Spinal cord (tissue), 10 donors: ENCODE measurements around the gene CWC27. TPM values are rescaled to one million over a fixed set of nuclear protein-coding genes. Genes with fewer than 3 reads are reported as not detected.
A peak's percentile ranks its signal among the peaks of the same experiment; 100 is the strongest.

Source experiments
- DNase-seq, 6 donors: peaks; one replicate each; pipeline versions ENCODE4 v3.0.0 to v3.0.0-alpha.2; 2013 to 2015; ENCODE audit warnings: low spot score in 6 of 6, low read depth in 4 of 6
- H3K27ac ChIP-seq: one replicate; pipeline ENCODE4 v1.5.1; 2013; ENCODE audit warnings: low read depth, low read length, control low read depth
- H3K27me3 ChIP-seq: one replicate; pipeline ENCODE4 v1.6.1; 2013; ENCODE audit warnings: low read length; ENCODE audit not compliant: control insufficient read depth, insufficient read depth
- H3K36me3 ChIP-seq: one replicate; pipeline ENCODE4 v1.6.1; 2013; ENCODE audit warnings: low read length; ENCODE audit not compliant: control insufficient read depth, insufficient read depth
- H3K4me1 ChIP-seq: one replicate; pipeline ENCODE4 v1.6.1; 2013; ENCODE audit warnings: low read length; ENCODE audit not compliant: control insufficient read depth, insufficient read depth
- H3K4me3 ChIP-seq: one replicate; pipeline ENCODE4 v1.5.1; 2013; ENCODE audit warnings: low read depth, low read length, control low read depth
- H3K9me3 ChIP-seq: one replicate; pipeline ENCODE4 v1.6.1; 2013; ENCODE audit warnings: low read length; ENCODE audit not compliant: control insufficient read depth, insufficient read depth
- WGBS: methylation state at CpG from one replicate; pipeline ENCODE4 v1.1.5; 2013; ENCODE audit warnings: missing lambda C conversion rate; ENCODE audit not compliant: insufficient coverage; 5-methylcytosine and 5-hydroxymethylcytosine counted together
- polyA plus RNA-seq, 2 donors: library from polyadenylated mRNA; unstranded; fragments of 120-200 nt; gene quantifications; one replicate each; pipeline ENCODE4 v1.2.1, GENCODE V29; 2013; ENCODE audit not compliant: insufficient read length in 2 of 2
- total RNA-seq, 2 donors: library from RNA; depleted of rRNA in 1 of 2; stranded (reverse); fragments of 120-200 nt in 1 of 2; fragments of >200 nt in 1 of 2; gene quantifications; one replicate each; pipeline versions ENCODE4 v1.2.3 to v1.2.4, GENCODE V29; 2013 to 2014
- donor health status: healthy.

The CWC27 gene
- total and polyA plus RNA-seq, 4 donors = 18.5 to 30.3 (median 22.0) TPM

DNA sequence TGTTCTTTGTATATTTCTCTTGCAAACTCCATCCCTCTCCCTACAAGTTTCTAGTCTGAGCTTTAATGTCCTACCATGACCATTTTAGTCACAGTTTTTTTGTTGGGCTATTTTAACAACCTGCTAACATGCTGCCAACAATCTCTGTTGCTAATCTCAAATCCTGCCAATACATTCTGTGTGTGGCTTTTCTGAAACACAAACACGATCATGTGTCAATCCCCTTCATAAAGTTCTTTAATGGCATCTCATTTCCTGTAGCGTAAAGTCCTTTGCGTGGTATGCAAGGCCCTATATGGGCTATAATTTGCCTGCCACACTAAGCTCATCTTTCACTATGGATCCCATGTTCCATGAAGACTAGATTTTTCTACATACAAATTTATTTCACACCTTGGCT is 180.6 kb downstream of the CWC27 start:
- H3K4me1 ChIP-seq = no peaks in the 10 kb centered on the region
- no peaks in the 10 kb centered on the region for H3K36me3 ChIP-seq
- 86% methylated on average over 3 of the region's 3 CpGs for WGBS
- DNase-seq = no peak
- no peaks in the 10 kb centered on the region for H3K27me3 ChIP-seq
- H3K4me3 ChIP-seq = no peak overlapping the region
- no peak overlapping the region for H3K27ac ChIP-seq
- H3K9me3 ChIP-seq = no peaks in the 10 kb centered on the region

DNA sequence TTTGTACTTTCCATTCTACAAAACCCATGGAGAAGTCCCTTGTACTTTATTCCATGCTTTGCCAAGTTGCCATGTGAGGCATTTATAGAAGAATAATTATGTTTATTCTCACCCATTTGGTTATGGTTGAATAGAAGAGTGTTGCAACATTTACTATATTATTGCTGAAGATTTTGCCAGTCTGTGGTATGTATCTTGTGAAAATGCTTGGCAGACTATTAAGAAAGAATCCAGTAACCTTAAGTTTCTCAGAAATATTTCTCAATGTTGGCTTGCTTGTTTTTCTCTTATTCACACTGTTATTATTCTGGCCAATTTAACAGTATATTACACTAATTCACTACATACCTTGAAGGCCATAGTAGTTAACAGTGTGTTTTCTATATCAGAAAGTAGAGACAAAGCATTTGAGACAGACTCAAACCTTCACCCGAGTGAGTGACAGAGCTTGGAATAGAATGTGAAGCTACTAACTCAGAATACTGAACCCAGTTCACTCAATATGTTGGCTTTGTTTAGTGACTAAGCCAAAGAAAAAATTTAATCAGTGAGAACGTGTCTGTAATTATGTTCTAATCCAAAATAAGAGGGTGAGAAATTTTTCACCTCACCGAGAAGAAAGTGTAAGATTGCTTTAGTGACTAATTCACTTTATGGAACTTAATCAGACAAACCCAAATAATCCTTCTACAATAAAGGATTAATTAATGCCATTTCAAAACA is 184.4 kb downstream of the CWC27 start:
- H3K36me3 ChIP-seq = no peaks in the 10 kb centered on the region
- H3K9me3 ChIP-seq = no peaks in the 10 kb centered on the region
- DNase-seq = no peak
- no peaks in the 10 kb centered on the region for H3K4me1 ChIP-seq
- H3K27ac ChIP-seq = no peak overlapping the region
- no CpG with 5 or more reads among the region's 3 CpGs for WGBS
- no peaks in the 10 kb centered on the region for H3K27me3 ChIP-seq
- no peak overlapping the region for H3K4me3 ChIP-seq

DNA sequence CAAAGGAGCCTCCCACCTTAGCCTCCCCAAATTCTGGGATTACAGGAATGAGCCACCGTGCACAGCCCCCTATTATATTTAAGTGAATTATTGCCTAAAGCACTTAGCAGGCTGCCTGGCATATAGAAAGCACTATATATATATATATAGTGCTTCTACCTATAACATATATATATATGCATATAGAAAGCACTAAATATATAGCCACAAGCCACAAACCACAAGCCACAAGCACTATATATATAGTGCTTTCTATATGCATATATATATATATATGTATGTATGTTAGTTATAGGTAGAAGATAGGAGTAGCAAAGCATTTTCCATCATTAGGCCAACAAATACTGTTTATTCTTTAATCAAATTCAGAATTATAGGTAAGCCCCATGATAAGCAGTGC is 185.8 kb downstream of the CWC27 start:
- WGBS = no CpG with 5 or more reads among the region's 1 CpG
- no peak for DNase-seq
- H3K27me3 ChIP-seq = no peaks in the 10 kb centered on the region
- H3K9me3 ChIP-seq = no peaks in the 10 kb centered on the region
- no peaks in the 10 kb centered on the region for H3K4me1 ChIP-seq
- no peaks in the 10 kb centered on the region for H3K36me3 ChIP-seq
- H3K27ac ChIP-seq = no peak overlapping the region
- no peak overlapping the region for H3K4me3 ChIP-seq

DNA sequence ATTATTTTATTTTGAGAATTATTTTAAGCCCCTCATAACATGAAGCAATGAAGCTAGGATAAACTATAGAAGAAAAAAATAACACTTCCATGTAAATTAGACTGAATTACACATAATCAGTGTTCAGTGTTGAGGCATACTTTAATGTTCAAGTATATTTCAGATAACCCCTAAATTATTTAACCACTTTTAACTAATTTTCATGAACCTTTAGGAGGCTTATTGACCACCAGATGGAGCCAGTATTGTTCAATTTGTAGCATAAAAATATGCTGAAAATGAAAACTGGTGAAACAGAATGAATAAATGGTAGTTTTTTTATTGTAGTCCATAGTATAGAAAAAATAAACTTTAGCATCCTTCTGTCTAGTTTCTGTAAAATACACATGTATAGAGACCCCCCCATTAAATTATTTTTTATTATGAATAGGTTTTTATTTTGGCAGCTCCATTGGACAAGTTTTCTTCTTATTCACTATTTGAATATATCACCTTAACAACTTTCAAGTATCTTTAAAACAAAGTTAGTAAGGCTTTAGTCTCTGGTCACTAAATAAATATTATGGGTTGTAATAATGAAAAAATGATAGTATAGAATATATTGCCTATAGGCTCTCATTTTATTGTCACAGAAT is 190.1 kb downstream of the CWC27 start:
- Histone ChIP-seq H3K27me3 (no peaks in the 10 kb centered on the region), H3K9me3 (peaks cover 11% of the 10 kb centered on the region), H3K36me3 (no peaks in the 10 kb centered on the region), H3K27ac (no peak overlapping the region), H3K4me1 (no peaks in the 10 kb centered on the region), H3K4me3 (no peak overlapping the region)
- DNase-seq = peak in 3 of 6 donors; percentile 15 to 77 (median 52)

DNA sequence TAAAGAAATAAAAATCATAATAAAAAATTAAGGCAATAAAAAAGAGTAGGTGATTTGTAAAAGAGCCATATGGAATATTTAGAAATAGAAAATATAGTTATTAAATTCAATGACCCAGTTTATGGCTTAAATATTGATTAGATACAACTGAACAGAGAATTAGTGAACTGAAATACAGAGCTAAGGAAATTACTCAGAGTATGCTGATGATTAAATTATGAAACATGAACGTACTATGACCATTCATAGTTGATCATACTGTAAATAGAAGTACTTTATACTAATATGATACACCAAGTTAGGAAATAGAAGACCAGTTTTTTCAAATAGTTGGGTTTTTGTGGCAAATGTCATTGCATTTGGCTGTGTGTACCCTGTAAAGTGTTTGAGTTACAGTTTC is 194.5 kb downstream of the CWC27 start:
- Histone ChIP-seq H3K27me3 (no peaks in the 10 kb centered on the region), H3K27ac (no peak overlapping the region), H3K36me3 (no peaks in the 10 kb centered on the region), H3K4me1 (no peaks in the 10 kb centered on the region), H3K4me3 (no peak overlapping the region), H3K9me3 (peaks cover 12% of the 10 kb centered on the region)
- no peak for DNase-seq
- WGBS = no CpG with 5 or more reads among the region's 1 CpG

DNA sequence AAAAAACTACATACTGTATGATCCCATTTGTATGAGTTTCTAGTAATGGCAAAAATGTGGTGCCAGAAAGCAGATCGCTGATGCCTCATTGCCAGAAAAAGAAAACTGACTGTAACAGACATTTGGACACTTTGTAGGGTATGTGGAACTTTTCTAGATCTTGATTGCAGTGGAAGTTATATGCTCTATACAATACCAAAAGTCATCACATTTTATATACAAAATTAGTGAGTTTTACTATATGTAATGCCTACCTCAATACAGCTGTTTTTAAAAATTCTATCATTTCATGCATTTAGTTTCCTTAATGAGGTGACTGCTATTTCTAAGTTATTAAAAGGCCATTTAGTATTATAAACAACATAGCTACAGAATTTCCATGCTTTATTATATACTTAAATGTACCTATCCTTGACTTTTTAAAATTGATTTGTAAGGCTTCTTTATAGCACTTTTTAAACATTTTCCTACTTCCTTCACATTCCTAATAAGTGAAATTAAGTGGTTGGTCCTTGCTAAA is 199.9 kb downstream of the CWC27 start:
- no peak for DNase-seq
- Histone ChIP-seq H3K36me3 (no peaks in the 10 kb centered on the region), H3K9me3 (peaks cover 4% of the 10 kb centered on the region), H3K4me3 (no peak overlapping the region), H3K27ac (no peak overlapping the region), H3K4me1 (no peaks in the 10 kb centered on the region), H3K27me3 (no peaks in the 10 kb centered on the region)
- no CpG with 5 or more reads among the region's 1 CpG for WGBS

DNA sequence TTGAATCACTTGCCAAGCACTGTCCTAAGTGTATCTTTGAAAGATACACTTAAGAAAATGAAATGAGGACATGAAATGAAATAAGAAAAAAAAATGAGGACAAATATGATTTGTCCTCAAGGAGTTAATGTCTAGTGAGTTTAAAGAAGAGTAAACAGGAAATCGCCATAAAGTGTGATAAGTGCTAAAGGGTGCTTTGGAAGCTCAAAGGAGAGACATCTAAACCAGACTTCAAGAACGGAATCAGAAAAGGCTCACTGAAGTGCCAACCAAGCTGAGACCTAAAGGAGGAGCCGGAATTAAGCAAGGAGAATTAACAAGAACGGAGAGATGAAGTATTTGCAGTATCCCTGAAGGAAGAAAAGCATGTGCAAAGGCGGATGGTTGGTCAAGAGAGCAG is 200.8 kb downstream of the CWC27 start:
- no peak for DNase-seq
- H3K27ac ChIP-seq = no peak overlapping the region
- H3K36me3 ChIP-seq = peaks cover 2% of the 10 kb centered on the region
- H3K27me3 ChIP-seq = no peaks in the 10 kb centered on the region
- no peaks in the 10 kb centered on the region for H3K4me1 ChIP-seq
- WGBS = 89% methylated on average over 5 of the region's 5 CpGs
- H3K4me3 ChIP-seq = no peak overlapping the region
- H3K9me3 ChIP-seq = no peaks in the 10 kb centered on the region

DNA sequence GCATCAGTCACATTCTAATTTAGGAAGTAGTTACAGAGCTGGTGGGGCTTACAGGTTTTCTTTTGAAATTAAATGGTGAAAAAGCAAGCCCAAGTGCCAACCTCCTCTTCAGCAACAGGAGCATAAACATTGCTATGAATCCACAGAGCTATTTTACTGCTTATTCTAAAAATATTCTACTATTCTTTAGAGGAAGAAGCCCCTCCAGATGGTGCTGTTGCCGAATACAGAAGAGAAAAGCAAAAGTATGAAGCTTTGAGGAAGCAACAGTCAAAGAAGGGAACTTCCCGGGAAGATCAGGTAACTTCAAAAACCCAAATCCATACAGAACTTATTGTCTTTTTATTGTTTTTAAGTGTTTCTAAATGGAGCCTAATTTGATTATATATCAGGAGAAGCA is 202.8 kb downstream of the CWC27 start:
- H3K27ac ChIP-seq = no peak overlapping the region
- peak in 1 of 6 donors; percentile 41 for DNase-seq
- H3K36me3 ChIP-seq = peaks cover 2% of the 10 kb centered on the region
- H3K4me3 ChIP-seq = no peak overlapping the region
- no peaks in the 10 kb centered on the region for H3K4me1 ChIP-seq
- no peaks in the 10 kb centered on the region for H3K9me3 ChIP-seq
- no CpG with 5 or more reads among the region's 2 CpGs for WGBS
- H3K27me3 ChIP-seq = no peaks in the 10 kb centered on the region

DNA sequence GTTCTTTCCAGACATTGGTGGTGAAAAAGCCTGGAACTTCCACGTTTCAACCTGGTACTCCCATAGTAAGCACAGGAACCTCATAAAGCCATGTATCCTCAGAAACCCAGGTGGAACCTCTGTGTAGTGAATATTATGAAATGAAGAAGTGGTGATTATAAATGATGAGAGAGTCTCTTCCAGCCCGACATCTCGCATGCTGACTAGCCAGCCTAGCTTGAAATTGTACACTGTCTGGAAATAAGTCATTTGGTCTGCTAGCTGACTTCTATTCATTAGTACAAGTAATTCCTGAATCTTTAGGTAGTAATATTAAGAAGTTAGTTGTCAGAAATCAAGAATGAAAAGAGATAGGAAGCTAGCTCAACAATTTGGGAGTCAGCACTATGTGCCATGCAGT is 203.3 kb downstream of the CWC27 start:
- peaks cover 2% of the 10 kb centered on the region for H3K36me3 ChIP-seq
- H3K27me3 ChIP-seq = no peaks in the 10 kb centered on the region
- no peaks in the 10 kb centered on the region for H3K4me1 ChIP-seq
- DNase-seq = no peak
- H3K9me3 ChIP-seq = no peaks in the 10 kb centered on the region
- H3K27ac ChIP-seq = no peak overlapping the region
- WGBS = 100% methylated on average over 1 of the region's 3 CpGs
- no peak overlapping the region for H3K4me3 ChIP-seq

DNA sequence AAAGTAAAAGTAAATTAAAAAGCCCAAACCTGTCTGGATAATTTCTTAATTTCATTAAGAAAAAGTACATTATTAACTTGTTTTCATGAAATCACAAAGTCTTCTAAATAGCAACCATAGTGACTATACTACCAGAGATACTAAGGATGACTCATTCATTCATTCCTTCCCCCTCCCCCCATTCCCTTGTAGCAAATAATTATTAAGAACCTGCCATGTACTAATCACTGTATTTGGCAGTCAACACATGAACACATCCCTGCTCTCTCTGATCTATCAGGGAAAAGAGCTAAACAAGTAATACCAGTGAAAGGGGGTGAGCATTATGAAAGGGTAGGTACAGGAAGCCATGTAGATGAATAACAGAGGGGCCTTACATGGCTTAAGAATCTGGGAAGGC is 203.9 kb downstream of the CWC27 start:
- Histone ChIP-seq H3K4me3 (no peak overlapping the region), H3K4me1 (no peaks in the 10 kb centered on the region), H3K36me3 (peaks cover 2% of the 10 kb centered on the region)

More for the DNA sequence above, 203.9 kb downstream of the CWC27 start:
- no peaks in the 10 kb centered on the region for H3K27me3 ChIP-seq
- DNase-seq = no peak
- no peak overlapping the region for H3K27ac ChIP-seq
- no peaks in the 10 kb centered on the region for H3K9me3 ChIP-seq
